Choroid plexus epithelial cell (primary cell): ENCODE data around the gene KASH5.

Experiments
- DNase-seq: peaks from one replicate; pipeline ENCODE4 v3.0.0-alpha.2; 2010; ENCODE audit warnings: low read depth
- H3K4me3 ChIP-seq: 2 replicates; pipeline ENCODE4 v1.5.1; 2011; ENCODE audit warnings: low read depth, mild to moderate bottlenecking, control low read depth, low read length, moderate library complexity
- CTCF ChIP-seq: conservative IDR thresholded peaks from 2 replicates; pipeline ENCODE4 v1.5.1; 2011; ENCODE audit warnings: low read depth, mild to moderate bottlenecking, control low read depth, inconsistent platforms, low read length, moderate library complexity

KASH5 gene

GRCh38 chr19:49415810-49416200 lies 27.8 kb downstream of the KASH5 start:
- no peak for TF ChIP-seq CTCF
- DNase-seq, result no peak
- no peak overlapping the region for H3K4me3 ChIP-seq

GRCh38 chr19:49417088-49417487 lies 29.0 kb downstream of the KASH5 start:
- DNase-seq, result no peak
- no peak for TF ChIP-seq CTCF
- H3K4me3 ChIP-seq, result no peak overlapping the region

- TF ChIP-seq CTCF, result no peak
- H3K4me3 ChIP-seq, result no peak overlapping the region
- DNase-seq, result no peak
Measured at GRCh38 chr19:49418511-49418910, 30.5 kb downstream of the KASH5 start.

- no peak overlapping the region for H3K4me3 ChIP-seq
- peak; percentile 16 for DNase-seq
- no peak for TF ChIP-seq CTCF
Measured at GRCh38 chr19:49419173-49419572, 31.1 kb downstream of the KASH5 start.

GRCh38 chr19:49420227-49420626 lies 32.2 kb downstream of the KASH5 start:
- no peak overlapping the region for H3K4me3 ChIP-seq
- no peak for TF ChIP-seq CTCF
- DNase-seq, result no peak

GRCh38 chr19:49421039-49421877 lies 33.2 kb downstream of the KASH5 start:
- peak; percentile 55 for DNase-seq
- no peak overlapping the region for H3K4me3 ChIP-seq
- TF ChIP-seq CTCF, result no peak

GRCh38 chr19:49421878-49422202 lies 33.8 kb downstream of the KASH5 start:
- H3K4me3 ChIP-seq, result no peak overlapping the region
- no peak for TF ChIP-seq CTCF
- no peak for DNase-seq
